ENCODE results near the gene HSP90AB1. TPM values are rescaled to one million over a fixed set of nuclear protein-coding genes. Genes with fewer than 3 reads are reported as not detected.

Gene HSP90AB1
- total and polyA plus RNA-seq, 9 of the 15 experiments (the other 6 are each of a cell fraction or from before 2014, with no cell fraction given), result 1,780 to 3,358 (median 2,262) TPM

DNA sequence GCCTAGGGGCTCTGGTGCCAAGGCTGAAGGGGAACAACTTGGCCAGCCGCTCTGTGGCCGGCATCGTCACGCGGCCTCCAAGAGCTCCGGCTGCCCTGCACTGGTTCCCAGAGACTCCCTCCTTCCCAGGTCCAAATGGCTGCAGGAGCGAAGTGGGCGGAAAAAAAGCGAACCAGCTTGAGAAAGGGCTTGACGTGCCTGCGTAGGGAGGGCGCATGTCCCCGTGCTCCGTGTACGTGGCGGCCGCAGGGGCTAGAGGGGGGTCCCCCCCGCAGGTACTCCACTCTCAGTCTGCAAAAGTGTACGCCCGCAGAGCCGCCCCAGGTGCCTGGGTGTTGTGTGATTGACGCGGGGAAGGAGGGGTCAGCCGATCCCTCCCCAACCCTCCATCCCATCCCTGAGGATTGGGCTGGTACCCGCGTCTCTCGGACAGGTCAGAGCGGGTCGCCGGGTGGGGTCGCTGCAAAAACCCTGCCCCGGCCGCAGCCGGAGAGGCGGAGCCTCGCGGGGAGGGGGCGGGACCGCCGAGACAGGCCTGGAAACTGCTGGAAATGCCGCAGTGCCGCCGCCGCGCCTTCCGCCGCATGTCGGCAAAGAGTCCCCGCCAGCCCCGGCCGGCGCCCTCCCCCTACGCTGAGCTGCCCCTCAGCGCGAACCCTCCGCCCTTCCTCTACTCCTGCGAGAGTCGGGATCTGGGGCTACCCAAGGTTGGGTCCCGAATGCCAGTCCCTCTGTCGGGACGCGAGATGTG, 814 bp upstream of the HSP90AB1 start (continued):
- TF ChIP-seq, protein P1, sequence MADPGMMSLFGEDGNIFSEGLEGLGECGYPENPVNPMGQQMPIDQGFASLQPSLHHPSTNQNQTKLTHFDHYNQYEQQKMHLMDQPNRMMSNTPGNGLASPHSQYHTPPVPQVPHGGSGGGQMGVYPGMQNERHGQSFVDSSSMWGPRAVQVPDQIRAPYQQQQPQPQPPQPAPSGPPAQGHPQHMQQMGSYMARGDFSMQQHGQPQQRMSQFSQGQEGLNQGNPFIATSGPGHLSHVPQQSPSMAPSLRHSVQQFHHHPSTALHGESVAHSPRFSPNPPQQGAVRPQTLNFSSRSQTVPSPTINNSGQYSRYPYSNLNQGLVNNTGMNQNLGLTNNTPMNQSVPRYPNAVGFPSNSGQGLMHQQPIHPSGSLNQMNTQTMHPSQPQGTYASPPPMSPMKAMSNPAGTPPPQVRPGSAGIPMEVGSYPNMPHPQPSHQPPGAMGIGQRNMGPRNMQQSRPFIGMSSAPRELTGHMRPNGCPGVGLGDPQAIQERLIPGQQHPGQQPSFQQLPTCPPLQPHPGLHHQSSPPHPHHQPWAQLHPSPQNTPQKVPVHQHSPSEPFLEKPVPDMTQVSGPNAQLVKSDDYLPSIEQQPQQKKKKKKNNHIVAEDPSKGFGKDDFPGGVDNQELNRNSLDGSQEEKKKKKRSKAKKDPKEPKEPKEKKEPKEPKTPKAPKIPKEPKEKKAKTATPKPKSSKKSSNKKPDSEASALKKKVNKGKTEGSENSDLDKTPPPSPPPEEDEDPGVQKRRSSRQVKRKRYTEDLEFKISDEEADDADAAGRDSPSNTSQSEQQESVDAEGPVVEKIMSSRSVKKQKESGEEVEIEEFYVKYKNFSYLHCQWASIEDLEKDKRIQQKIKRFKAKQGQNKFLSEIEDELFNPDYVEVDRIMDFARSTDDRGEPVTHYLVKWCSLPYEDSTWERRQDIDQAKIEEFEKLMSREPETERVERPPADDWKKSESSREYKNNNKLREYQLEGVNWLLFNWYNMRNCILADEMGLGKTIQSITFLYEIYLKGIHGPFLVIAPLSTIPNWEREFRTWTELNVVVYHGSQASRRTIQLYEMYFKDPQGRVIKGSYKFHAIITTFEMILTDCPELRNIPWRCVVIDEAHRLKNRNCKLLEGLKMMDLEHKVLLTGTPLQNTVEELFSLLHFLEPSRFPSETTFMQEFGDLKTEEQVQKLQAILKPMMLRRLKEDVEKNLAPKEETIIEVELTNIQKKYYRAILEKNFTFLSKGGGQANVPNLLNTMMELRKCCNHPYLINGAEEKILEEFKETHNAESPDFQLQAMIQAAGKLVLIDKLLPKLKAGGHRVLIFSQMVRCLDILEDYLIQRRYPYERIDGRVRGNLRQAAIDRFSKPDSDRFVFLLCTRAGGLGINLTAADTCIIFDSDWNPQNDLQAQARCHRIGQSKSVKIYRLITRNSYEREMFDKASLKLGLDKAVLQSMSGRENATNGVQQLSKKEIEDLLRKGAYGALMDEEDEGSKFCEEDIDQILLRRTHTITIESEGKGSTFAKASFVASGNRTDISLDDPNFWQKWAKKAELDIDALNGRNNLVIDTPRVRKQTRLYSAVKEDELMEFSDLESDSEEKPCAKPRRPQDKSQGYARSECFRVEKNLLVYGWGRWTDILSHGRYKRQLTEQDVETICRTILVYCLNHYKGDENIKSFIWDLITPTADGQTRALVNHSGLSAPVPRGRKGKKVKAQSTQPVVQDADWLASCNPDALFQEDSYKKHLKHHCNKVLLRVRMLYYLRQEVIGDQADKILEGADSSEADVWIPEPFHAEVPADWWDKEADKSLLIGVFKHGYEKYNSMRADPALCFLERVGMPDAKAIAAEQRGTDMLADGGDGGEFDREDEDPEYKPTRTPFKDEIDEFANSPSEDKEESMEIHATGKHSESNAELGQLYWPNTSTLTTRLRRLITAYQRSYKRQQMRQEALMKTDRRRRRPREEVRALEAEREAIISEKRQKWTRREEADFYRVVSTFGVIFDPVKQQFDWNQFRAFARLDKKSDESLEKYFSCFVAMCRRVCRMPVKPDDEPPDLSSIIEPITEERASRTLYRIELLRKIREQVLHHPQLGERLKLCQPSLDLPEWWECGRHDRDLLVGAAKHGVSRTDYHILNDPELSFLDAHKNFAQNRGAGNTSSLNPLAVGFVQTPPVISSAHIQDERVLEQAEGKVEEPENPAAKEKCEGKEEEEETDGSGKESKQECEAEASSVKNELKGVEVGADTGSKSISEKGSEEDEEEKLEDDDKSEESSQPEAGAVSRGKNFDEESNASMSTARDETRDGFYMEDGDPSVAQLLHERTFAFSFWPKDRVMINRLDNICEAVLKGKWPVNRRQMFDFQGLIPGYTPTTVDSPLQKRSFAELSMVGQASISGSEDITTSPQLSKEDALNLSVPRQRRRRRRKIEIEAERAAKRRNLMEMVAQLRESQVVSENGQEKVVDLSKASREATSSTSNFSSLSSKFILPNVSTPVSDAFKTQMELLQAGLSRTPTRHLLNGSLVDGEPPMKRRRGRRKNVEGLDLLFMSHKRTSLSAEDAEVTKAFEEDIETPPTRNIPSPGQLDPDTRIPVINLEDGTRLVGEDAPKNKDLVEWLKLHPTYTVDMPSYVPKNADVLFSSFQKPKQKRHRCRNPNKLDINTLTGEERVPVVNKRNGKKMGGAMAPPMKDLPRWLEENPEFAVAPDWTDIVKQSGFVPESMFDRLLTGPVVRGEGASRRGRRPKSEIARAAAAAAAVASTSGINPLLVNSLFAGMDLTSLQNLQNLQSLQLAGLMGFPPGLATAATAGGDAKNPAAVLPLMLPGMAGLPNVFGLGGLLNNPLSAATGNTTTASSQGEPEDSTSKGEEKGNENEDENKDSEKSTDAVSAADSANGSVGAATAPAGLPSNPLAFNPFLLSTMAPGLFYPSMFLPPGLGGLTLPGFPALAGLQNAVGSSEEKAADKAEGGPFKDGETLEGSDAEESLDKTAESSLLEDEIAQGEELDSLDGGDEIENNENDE (IDR thresholded peaks at IDR 0.05; ENCODE audit: low read depth, low read length), result no peak
- TF ChIP-seq KLF13 (tag; IDR thresholded peaks at IDR 0.05; ENCODE audit: borderline replicate concordance, low read depth), result peak; percentile 16; the same call in 1 of the 2 replicates
- no peak for TF ChIP-seq EHMT2 (IDR thresholded peaks at IDR 0.05)
- TF ChIP-seq KAT2B (IDR thresholded peaks at IDR 0.05; ENCODE audit: low read depth, low read length), result no peak
- TF ChIP-seq NR3C1 (CRISPR knock-in tag; IDR thresholded peaks at IDR 0.05), result no peak
- no peak for TF ChIP-seq FOXA1 (IDR thresholded peaks at IDR 0.05; ENCODE audit: borderline replicate concordance)
- TF ChIP-seq XRCC3 (IDR thresholded peaks at IDR 0.05), result no peak
- TF ChIP-seq ZNF282 (CRISPR knock-in tag; IDR thresholded peaks at IDR 0.05), result no peak
- TF ChIP-seq ZNF707 (CRISPR knock-in tag; conservative IDR thresholded peaks at IDR 0.05), result no peak
- TF ChIP-seq ZNF263 (CRISPR knock-in tag; IDR thresholded peaks at IDR 0.05; ENCODE audit: borderline replicate concordance), result no peak; the same call in 1 of the 2 replicates
- no peak for TF ChIP-seq HOXB6 (CRISPR knock-in tag; IDR thresholded peaks at IDR 0.05; ENCODE audit: borderline replicate concordance)
- TF ChIP-seq HNRNPL (IDR thresholded peaks at IDR 0.05; ENCODE audit: low read depth, low read length), result no peak
- TF ChIP-seq, protein P2, sequence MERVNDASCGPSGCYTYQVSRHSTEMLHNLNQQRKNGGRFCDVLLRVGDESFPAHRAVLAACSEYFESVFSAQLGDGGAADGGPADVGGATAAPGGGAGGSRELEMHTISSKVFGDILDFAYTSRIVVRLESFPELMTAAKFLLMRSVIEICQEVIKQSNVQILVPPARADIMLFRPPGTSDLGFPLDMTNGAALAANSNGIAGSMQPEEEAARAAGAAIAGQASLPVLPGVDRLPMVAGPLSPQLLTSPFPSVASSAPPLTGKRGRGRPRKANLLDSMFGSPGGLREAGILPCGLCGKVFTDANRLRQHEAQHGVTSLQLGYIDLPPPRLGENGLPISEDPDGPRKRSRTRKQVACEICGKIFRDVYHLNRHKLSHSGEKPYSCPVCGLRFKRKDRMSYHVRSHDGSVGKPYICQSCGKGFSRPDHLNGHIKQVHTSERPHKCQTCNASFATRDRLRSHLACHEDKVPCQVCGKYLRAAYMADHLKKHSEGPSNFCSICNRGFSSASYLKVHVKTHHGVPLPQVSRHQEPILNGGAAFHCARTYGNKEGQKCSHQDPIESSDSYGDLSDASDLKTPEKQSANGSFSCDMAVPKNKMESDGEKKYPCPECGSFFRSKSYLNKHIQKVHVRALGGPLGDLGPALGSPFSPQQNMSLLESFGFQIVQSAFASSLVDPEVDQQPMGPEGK (CRISPR knock-in tag; IDR thresholded peaks at IDR 0.05; ENCODE audit: borderline replicate concordance), result no peak

Measured in K562 (cell line).